SK-N-SH treated with all-trans-retinoic acid at 6 μM for 48 hours (cell line): ENCODE results near the gene TATDN3.
"Not testable (repeated sequence)": the region's sequence is repeated elsewhere in the genome, so short reads cannot be mapped to it uniquely, and the experiment has no call there.

ENCODE experiments used
- ATAC-seq: fragments of 200-7000 bp; cut with Tn5 transposase; 3 replicates; pipeline ENCODE4 v1.9.1; 2020; ENCODE audit warnings: mild to moderate bottlenecking, moderate library complexity
- ARNTL ChIP-seq: fragments of 450-650 bp; formaldehyde crosslinking; IDR thresholded peaks from 2 replicates; pipeline ENCODE4 v1.5.0; 2020; ENCODE audit warnings: low read depth, mild to moderate bottlenecking, moderate library complexity, borderline replicate concordance
- BACH2 ChIP-seq: fragments of 250-450 bp; sonication (Bioruptor Pico); IDR thresholded peaks from 2 replicates; pipeline ENCODE4 v1.9.0; 2021; ENCODE audit warnings: mild to moderate bottlenecking, borderline replicate concordance
- CREB5 ChIP-seq: fragments of 250-450 bp; sonication (Bioruptor Pico); IDR thresholded peaks from 2 replicates; pipeline ENCODE4 v1.5.1; 2020; ENCODE audit warnings: low read depth, mild to moderate bottlenecking, moderate library complexity
- CSRNP3 ChIP-seq: fragments of 250-450 bp; sonication (Bioruptor Pico); IDR thresholded peaks from 2 replicates; pipeline ENCODE4 v1.5.1; 2021; ENCODE audit warnings: mild to moderate bottlenecking, moderate library complexity
- ESRRG ChIP-seq: fragments of 250-450 bp; sonication (Bioruptor Pico); IDR thresholded peaks from 2 replicates; pipeline ENCODE4 v1.6.1; 2021; ENCODE audit warnings: mild to moderate bottlenecking
- GLIS3 ChIP-seq: fragments of 250-450 bp; sonication (Bioruptor Pico); IDR thresholded peaks from 2 replicates; pipeline ENCODE4 v1.5.0; 2020; ENCODE audit warnings: mild to moderate bottlenecking, moderate library complexity
- ISL1 ChIP-seq: fragments of 250-450 bp; sonication (Bioruptor Pico); IDR thresholded peaks from 2 replicates; pipeline ENCODE4 v2.1.2; 2022; ENCODE audit warnings: mild to moderate bottlenecking, moderate library complexity
- PATZ1 ChIP-seq: fragments of 250-450 bp; sonication (Bioruptor Pico); IDR thresholded peaks from 2 replicates; pipeline ENCODE4 v1.8.0; 2020; ENCODE audit warnings: mild to moderate bottlenecking, moderate library complexity, borderline replicate concordance
- POU6F1 ChIP-seq: fragments of 250-450 bp; sonication (Bioruptor Pico); IDR thresholded peaks from 2 replicates; pipeline ENCODE4 v1.8.0; 2021; ENCODE audit warnings: low read depth, mild to moderate bottlenecking, moderate library complexity, borderline replicate concordance
- PPARA ChIP-seq: fragments of 250-450 bp; sonication (Bioruptor Pico); IDR thresholded peaks from 2 replicates; pipeline ENCODE4 v1.5.0; 2020; ENCODE audit warnings: mild to moderate bottlenecking, borderline replicate concordance
- RARB ChIP-seq: fragments of 250-450 bp; sonication (Bioruptor Pico); IDR thresholded peaks from 2 replicates; pipeline ENCODE4 v1.8.0; 2021; ENCODE audit warnings: mild to moderate bottlenecking, moderate library complexity
- TCF4 ChIP-seq: fragments of 250-450 bp; sonication (Bioruptor Pico); IDR thresholded peaks from 2 replicates; pipeline ENCODE4 v1.8.0; 2021; ENCODE audit warnings: mild to moderate bottlenecking, moderate library complexity, borderline replicate concordance
- TOX ChIP-seq: fragments of 250-450 bp; sonication (Bioruptor Pico); IDR thresholded peaks from 2 replicates; pipeline ENCODE4 v1.8.0; 2021; ENCODE audit warnings: mild to moderate bottlenecking, moderate library complexity, borderline replicate concordance
- TSHZ2 ChIP-seq: fragments of 250-450 bp; sonication (Bioruptor Pico); IDR thresholded peaks from 2 replicates; pipeline ENCODE4 v1.5.0; 2020; ENCODE audit warnings: mild to moderate bottlenecking, moderate library complexity
- ZFP3 ChIP-seq: fragments of 250-450 bp; sonication (Bioruptor Pico); IDR thresholded peaks from 2 replicates; pipeline ENCODE4 v1.5.0; 2020; ENCODE audit warnings: mild to moderate bottlenecking, moderate library complexity
- ZFP30 ChIP-seq: fragments of 450-650 bp; formaldehyde crosslinking; IDR thresholded peaks from 2 replicates; pipeline ENCODE4 v1.5.0; 2022; ENCODE audit warnings: mild to moderate bottlenecking, moderate library complexity
- ZNF565 ChIP-seq: fragments of 450-650 bp; formaldehyde crosslinking; conservative IDR thresholded peaks from 2 replicates; pipeline ENCODE4 v1.5.0; 2020; ENCODE audit warnings: low read depth, mild to moderate bottlenecking, moderate library complexity
- ZNF70 ChIP-seq: fragments of 450-650 bp; formaldehyde crosslinking; IDR thresholded peaks from 2 replicates; pipeline ENCODE4 v1.5.0; 2020; ENCODE audit warnings: mild to moderate bottlenecking, moderate library complexity
- ZNF8 ChIP-seq: fragments of 450-650 bp; formaldehyde crosslinking; IDR thresholded peaks from 2 replicates; pipeline ENCODE4 v1.5.0; 2020; ENCODE audit warnings: mild to moderate bottlenecking, moderate library complexity

TATDN3 gene

GRCh38 chr1:212860713-212861581, 69.3 kb downstream of the TATDN3 start:
- ATAC-seq, result no peak
- TF ChIP-seq CREB5 (CRISPR knock-in tag) (no peak), TSHZ2 (CRISPR knock-in tag) (no peak)
- TF ChIP-seq, all 23 proteins: peak for 0

- ATAC-seq, result no peak
- no peak for TF ChIP-seq CREB5 (CRISPR knock-in tag)
- no peak for TF ChIP-seq TOX (CRISPR knock-in tag)
- TF ChIP-seq ZNF70 (CRISPR knock-in tag), result no peak
- TF ChIP-seq ESRRG, result no peak
- TF ChIP-seq RARB (CRISPR knock-in tag), result no peak
- no peak for TF ChIP-seq PATZ1
- no peak for TF ChIP-seq ZNF8 (CRISPR knock-in tag)
- no peak for TF ChIP-seq ZFP30 (CRISPR knock-in tag)
- no peak for TF ChIP-seq PPARA (CRISPR knock-in tag)
- no peak for TF ChIP-seq ZNF565 (CRISPR knock-in tag)
- no peak for TF ChIP-seq GLIS3 (CRISPR knock-in tag)
- no peak for TF ChIP-seq TCF4 (CRISPR knock-in tag)
- no peak for TF ChIP-seq BACH2
- no peak for TF ChIP-seq ZFP3 (CRISPR knock-in tag)
Measured at GRCh38 chr1:212862111-212862690, 70.5 kb downstream of the TATDN3 start.

- not testable (repeated sequence) for ATAC-seq
Measured at GRCh38 chr1:212863345-212863744, 71.7 kb downstream of the TATDN3 start.

- no peak for ATAC-seq
- no peak for TF ChIP-seq GLIS3 (CRISPR knock-in tag)
- TF ChIP-seq BACH2, result no peak
- no peak for TF ChIP-seq POU6F1 (CRISPR knock-in tag)
- TF ChIP-seq ARNTL, result no peak
- no peak for TF ChIP-seq CREB5 (CRISPR knock-in tag)
- TF ChIP-seq TCF4 (CRISPR knock-in tag), result no peak
- TF ChIP-seq TSHZ2 (CRISPR knock-in tag), result no peak
- no peak for TF ChIP-seq ZFP3 (CRISPR knock-in tag)
- no peak for TF ChIP-seq CSRNP3 (CRISPR knock-in tag)
- TF ChIP-seq RARB (CRISPR knock-in tag), result no peak
- TF ChIP-seq ISL1 (CRISPR knock-in tag), result no peak
Measured at GRCh38 chr1:212864201-212864600, 72.5 kb downstream of the TATDN3 start.
